K562 (cell line): ENCODE results near the gene SRCAP. TPM values are rescaled to one million over a fixed set of nuclear protein-coding genes. Genes with fewer than 3 reads are reported as not detected.

Experiments used
- ATAC-seq: fragments of 200-7000 bp; cut with Tn5 transposase; 3 replicates; pipeline ENCODE4 v1.9.1; 2020; ENCODE audit warnings: moderate library complexity
- BruUV-seq: library from RNA; stranded (reverse); fragments of 400-500 nt; replicated peaks from 2 replicates; lab custom pipeline; 2021; lab: Mats Ljungman, UMichigan
- CTCF ChIA-PET: fragments of 300-600 bp; formaldehyde crosslinking; extraction: SDS; loops from one replicate; lab custom pipeline; 2021; ENCODE audit warnings: low intra/inter-chr PET ratio; lab: Yijun Ruan, JAX
- POLR2A ChIA-PET: fragments of 300-600, 350-650 bp; sonication (Branson Sonifier 250); formaldehyde crosslinking; extraction: SDS; loops from one replicate; lab custom pipeline; 2021; ENCODE audit warnings: antibody characterized with exemption, inconsistent platforms; lab: Yijun Ruan, JAX
- DNase-seq, 4 experiments: peaks; one replicate each; pipeline versions ENCODE4 v3.0.0 to v3.0.0-alpha.2; 2011 to 2018; ENCODE audit warnings: low spot score in 3 of 4, mixed read lengths in 3 of 4; ENCODE audit errors: extremely low read depth in 1 of 4
- FAIRE-seq: peaks from 2 replicates; lab custom pipeline; 2011; peaks lifted over from hg19 to GRCh38; lab: Jason Lieb, UNC
- H2AFZ ChIP-seq: 2 replicates; pipeline ENCODE4 v1.6.0; 2011; ENCODE audit warnings: low read depth, low read length, control low read depth, inconsistent platforms
- H3K27ac ChIP-seq: fragments of 200-600 bp; 3 replicates; pipeline ENCODE4 v1.8.0; 2011; ENCODE audit warnings: low read depth, mild to moderate bottlenecking, control low read depth, inconsistent platforms, low read length, moderate library complexity, mixed read lengths; ENCODE audit errors: extremely low read depth
- H3K27me3 ChIP-seq, 2 experiments: fragments of 300-600 bp in 1 of 2; 2 replicates in 1 of 2; 3 replicates in 1 of 2; pipeline versions ENCODE4 v1.6.0 to v1.8.0; 2011; ENCODE audit warnings: inconsistent platforms in 2 of 2, low read length in 2 of 2, mild to moderate bottlenecking in 1 of 2, mixed read lengths in 1 of 2, moderate library complexity in 1 of 2; ENCODE audit not compliant: control insufficient read depth in 2 of 2, insufficient read depth in 2 of 2
- H3K36me3 ChIP-seq: fragments of 300-600 bp; 3 replicates; pipeline ENCODE4 v1.8.0; 2011; ENCODE audit warnings: mild to moderate bottlenecking, low read length, inconsistent platforms; ENCODE audit not compliant: control insufficient read depth, insufficient read depth
- H3K4me1 ChIP-seq, 2 experiments: fragments of 200-600 bp in 1 of 2; replicated peaks in 1 of 2; 2 replicates in 1 of 2; 3 replicates in 1 of 2; pipeline versions ENCODE4 v1.5.1 to v1.8.0; 2011; ENCODE audit warnings: inconsistent platforms in 2 of 2, low read length in 2 of 2, mild to moderate bottlenecking in 1 of 2, mixed read lengths in 1 of 2, moderate library complexity in 1 of 2; ENCODE audit not compliant: control insufficient read depth in 2 of 2, insufficient read depth in 2 of 2
- H3K4me2 ChIP-seq: 2 replicates; pipeline ENCODE4 v1.6.1; 2011; ENCODE audit warnings: low read length, control low read depth, inconsistent platforms, mixed read lengths; ENCODE audit not compliant: insufficient read depth
- H3K4me3 ChIP-seq: fragments of 200-600 bp; sonication (generic), shearing (Covaris generic); 2 replicates; pipeline ENCODE4 v1.5.1; 2016; ENCODE audit warnings: control low read depth, inconsistent platforms
- H3K79me2 ChIP-seq: fragments of 200-600 bp; 3 replicates; pipeline ENCODE4 v1.8.0; 2011; ENCODE audit warnings: low read length, inconsistent platforms; ENCODE audit not compliant: control insufficient read depth, insufficient read depth
- H3K9ac ChIP-seq, 2 experiments: 2 replicates each; pipeline versions ENCODE4 v1.6.0 to v1.6.1; 2011; ENCODE audit warnings: low read depth in 2 of 2, low read length in 2 of 2, control low read depth in 1 of 2, inconsistent platforms in 1 of 2, mild to moderate bottlenecking in 1 of 2, mixed read lengths in 1 of 2; ENCODE audit not compliant: insufficient read depth in 1 of 2
- H3K9me1 ChIP-seq: one replicate; pipeline ENCODE4 v1.6.0; 2011; ENCODE audit warnings: inconsistent platforms, mild to moderate bottlenecking, low read length, moderate library complexity; ENCODE audit not compliant: control insufficient read depth, insufficient read depth
- H3K9me3 ChIP-seq: replicated peaks from 2 replicates; pipeline ENCODE4 v1.5.1; 2011; ENCODE audit warnings: low read depth, low read length, inconsistent platforms; ENCODE audit not compliant: control insufficient read depth, insufficient read depth
- H4K20me1 ChIP-seq: replicated peaks from 2 replicates; pipeline ENCODE4 v1.6.1; 2011; ENCODE audit warnings: low read length, inconsistent platforms, mixed read lengths; ENCODE audit not compliant: control insufficient read depth, insufficient read depth
- ATF1 ChIP-seq, 2 experiments: fragments of 450-650 bp in 1 of 2; IDR thresholded peaks; 2 replicates each; pipeline ENCODE4 v1.6.1; 2016; ENCODE audit warnings: missing compliant biosample characterization in 1 of 2, missing genetic modification characterization in 1 of 2
- E2F1 ChIP-seq: sonication (generic); formaldehyde crosslinking; IDR thresholded peaks from 2 replicates; pipeline ENCODE4 v1.8.1; 2023; ENCODE audit warnings: mild to moderate bottlenecking, missing genetic modification reagents, moderate library complexity
- NCOA2 ChIP-seq, 2 experiments: fragments of 450-650 bp; IDR thresholded peaks; 2 replicates each; pipeline ENCODE4 v1.6.1; 2018; ENCODE audit warnings: mild to moderate bottlenecking in 2 of 2, moderate library complexity in 1 of 2; ENCODE audit not compliant: partially characterized antibody in 2 of 2
- NR2C1 ChIP-seq, 2 experiments: fragments of 450-650 bp; IDR thresholded peaks; 2 replicates each; pipeline ENCODE4 v1.6.1; 2017; ENCODE audit warnings: mild to moderate bottlenecking in 2 of 2, antibody characterized with exemption in 1 of 2, inconsistent platforms in 1 of 2, missing compliant biosample characterization in 1 of 2, missing genetic modification characterization in 1 of 2
- POLR2A ChIP-seq: fragments of 450-650 bp; conservative IDR thresholded peaks from 2 replicates; pipeline ENCODE4 v1.6.1; 2016
- REST ChIP-seq, 2 experiments: fragments of 450-650 bp; formaldehyde crosslinking in 1 of 2; IDR thresholded peaks; 2 replicates each; pipeline versions ENCODE4 v1.4.0 to v1.6.1; 2014 to 2020; ENCODE audit warnings: mild to moderate bottlenecking in 2 of 2, borderline replicate concordance in 1 of 2, low read depth in 1 of 2
- RNF2 ChIP-seq: sonication (generic); IDR thresholded peaks from 2 replicates; pipeline ENCODE4 v1.6.1; 2016
- SIX5 ChIP-seq, 2 experiments: IDR thresholded peaks; 2 replicates each; pipeline ENCODE4 v1.6.1; 2011; ENCODE audit warnings: low read length in 2 of 2, borderline replicate concordance in 1 of 2, low read depth in 1 of 2, mild to moderate bottlenecking in 1 of 2, moderate library complexity in 1 of 2; ENCODE audit not compliant: insufficient read depth in 1 of 2
- SMARCA4 ChIP-seq: fragments of 450-650 bp; IDR thresholded peaks from 2 replicates; pipeline ENCODE4 v1.6.1; 2016
- SREBF1 ChIP-seq: fragments of 150-350 bp; IDR thresholded peaks from 2 replicates; pipeline ENCODE4 v1.6.1; 2014; ENCODE audit warnings: antibody characterized with exemption, low read depth, low read length, borderline replicate concordance
- ZNF143 ChIP-seq: sonication (generic); formaldehyde crosslinking; IDR thresholded peaks from 2 replicates; pipeline ENCODE4 v1.9.0; 2022; ENCODE audit warnings: mild to moderate bottlenecking, missing genetic modification reagents
- WGBS: fragments of 100-300 bp; shearing (Covaris generic); methylation state at CpG from one replicate; pipeline ENCODE4 v1.1.6; 2016; ENCODE audit warnings: low coverage, mixed read lengths; ENCODE audit not compliant: insufficient coverage; ENCODE audit errors: missing lambda C conversion rate; 5-methylcytosine and 5-hydroxymethylcytosine counted together
- in situ Hi-C: fragments of 300-500 bp; cut with MboI; formaldehyde crosslinking; loops from 4 replicates; pipeline ENCODE4 v1.15.0; 2018; ENCODE audit warnings: inconsistent platforms, mixed read lengths
- intact Hi-C: fragments of 100-400 bp; cut with micrococcal nuclease; formaldehyde crosslinking; loops from 2 replicates; pipeline ENCODE4 v1.14.2; 2022
- polyA plus RNA-seq, 8 experiments: library from polyadenylated mRNA; depleted of rRNA in 4 of 8; stranded (reverse) in 5 of 8; unstranded in 3 of 8; fragments of >200 nt; fragmentation: Nextera tagmentation in 2 of 8; fragmentation: Illumina TruSeq in 1 of 8; extraction: Ambion mirVana in 2 of 8; extraction: Trizol in 1 of 8; gene quantifications; 2 replicates each; pipeline versions ENCODE4 v1.2.1 to v1.2.3, GENCODE V29; 2011 to 2014; ENCODE audit warnings: inconsistent platforms in 1 of 8, missing spikeins in 1 of 8
- total RNA-seq, 7 experiments: library from RNA; depleted of rRNA in 6 of 7; stranded (reverse); fragments of >200 nt in 6 of 7; fragmentation: Illumina TruSeq in 2 of 7; extraction: Trizol in 2 of 7; gene quantifications; 2 replicates each; pipeline versions ENCODE4 v1.2.1 to v1.2.3, GENCODE V29; 2011 to 2021; ENCODE audit warnings: low replicate concordance in 1 of 7

SRCAP gene
- total and polyA plus RNA-seq, 9 of the 15 experiments (the other 6 are each of a cell fraction or from before 2014, with no cell fraction given) = 0.21 to 62.6 (median 5.8) TPM

- Histone ChIP-seq H2AFZ (peak overlapping the region; percentile 99), H3K27me3 (no peaks in the 10 kb centered on the region), H3K36me3 (peaks cover 38% of the 10 kb centered on the region), H3K9me1 (no peaks in the 10 kb centered on the region), H3K4me2 (peak overlapping the region; percentile 95), H3K27ac (peak overlapping the region; percentile 100), H3K4me3 (peak overlapping the region; percentile 82), H3K9ac (peak overlapping the region; percentile 99 to 100), H4K20me1 (0 out of 2 replicates have a peak, but pooled peaks cover 7% of the 10 kb centered on the region), H3K79me2 (peaks cover 42% of the 10 kb centered on the region), H3K9me3 (no peaks in the 10 kb centered on the region), H3K4me1 (peaks cover 26 to 27% of the 10 kb centered on the region in 2 experiments)
- intact Hi-C loops (loop anchor here (2.0 to 10.0 kb wide), 3 partner anchors 39 to 163 kb away; partner anchors contain the start of genes FBRS and ZNF747), in situ Hi-C loops (no loop called here)
- WGBS = under 1% methylated on average over 50 of the region's 76 CpGs
- POLR2A ChIA-PET = interaction anchor here (0.5 to 1.6 kb wide), 8 partner anchors 9 to 819 kb away, joined by 3 to 5 read pairs (median 3); partner anchors contain the start of genes PRR14 and ZNF764
- no peak for FAIRE-seq
- CTCF ChIA-PET = interaction anchor here (0.6 kb wide), 1 partner anchor 244 kb away, joined by 3 read pairs; no protein-coding TSS in a partner anchor
- BruUV-seq = no TSS peak
- ATAC-seq = peak; percentile 82
- DNase-seq = peak; percentile 97 to 99 (median 98)
- TF ChIP-seq E2F1 (peak; percentile 75; the same call in 1 of the 2 replicates), SREBF1 (0 out of 2 replicates have a peak, but pooled peaks have one; percentile 70), NR2C1 (IDR thresholded peaks at IDR 0.05) (peak; percentile 77), NR2C1 (tag; IDR thresholded peaks at IDR 0.05) (peak; percentile 85; the same call in 1 of the 2 replicates), NCOA2 (IDR thresholded peaks at IDR 0.05; ENCODE audit: partially characterized antibody in 2 of 2) (no peak), RNF2 (peak; percentile 81), ATF1 (CRISPR knock-in tag; IDR thresholded peaks at IDR 0.05) (no peak), ATF1 (tag; IDR thresholded peaks at IDR 0.05) (peak; percentile 94), SMARCA4 (no peak), SIX5 (IDR thresholded peaks at IDR 0.05; ENCODE audit: borderline replicate concordance in 1 of 2, insufficient read depth in 1 of 2, low read depth in 1 of 2, low read length in 2 of 2) (no peak), ZNF143 (CRISPR knock-in tag) (peak; percentile 1; the same call in 1 of the 2 replicates), POLR2A (peak; percentile 96), REST (IDR thresholded peaks at IDR 0.05; ENCODE audit: borderline replicate concordance) (no peak), REST (CRISPR knock-in tag; IDR thresholded peaks at IDR 0.05; ENCODE audit: low read depth) (peak; percentile 70; the same call in 1 of the 2 replicates)
Measured at GRCh38 chr16:30698139-30698815, 694 bp upstream of the SRCAP start.
